Tracheal epithelial cell (primary cell): ENCODE data around the gene SNED1. TPM values are rescaled to one million over a fixed set of nuclear protein-coding genes. Genes with fewer than 3 reads are reported as not detected.

Experiments
- total RNA-seq: library from RNA; depleted of rRNA; stranded (reverse); fragments of >200 nt; gene quantifications from 2 replicates; pipeline ENCODE4 v1.2.1, GENCODE V29; 2014

Gene SNED1
- total RNA-seq, result 0.48 TPM in 1 of 2 replicates, not detected in the other

GRCh38 chr2:240997856-240998705, at the start of gene SNED1:
TSS of gene SNED1 (plus strand) at chr2:240998618. CDS start at chr2:240998838, 220 bp downstream.

GRCh38 chr2:241102239-241102803, 103.9 kb downstream of the SNED1 start, which contains the start of gene MTERF4:
TSS of gene MTERF4 (minus strand) at chr2:241102287. CDS start at chr2:241102273, 14 bp downstream.

Other genes with a start within 250 kb of the SNED1 start
- gene KIF1A, start 178.4 kb upstream of the SNED1 start, total RNA-seq, result 0.72 TPM in 1 of 2 replicates, not detected in the other
- gene AGXT, start 129.8 kb upstream of the SNED1 start, total RNA-seq, result not detected in 2 replicates
- 0.85 and 3.4 TPM in 2 replicates for gene MAB21L4, start 102.5 kb upstream of the SNED1 start, total RNA-seq
- not detected in 2 replicates for gene CROCC2, start 92.3 kb upstream of the SNED1 start, total RNA-seq
- 19.3 and 28.3 TPM in 2 replicates for gene MTERF4, start 103.7 kb downstream of the SNED1 start, total RNA-seq
- 2.3 and 2.4 TPM in 2 replicates for gene PASK, start 150.9 kb downstream of the SNED1 start, total RNA-seq
- 28.6 and 38.1 TPM in 2 replicates for gene PPP1R7, start 151.8 kb downstream of the SNED1 start, total RNA-seq
- gene ANO7, start 190.1 kb downstream of the SNED1 start, total RNA-seq, result 0.24 TPM in 1 of 2 replicates, not detected in the other